Measurements from ENCODE around the gene SFR1. TPM values are rescaled to one million over a fixed set of nuclear protein-coding genes. Genes with fewer than 3 reads are reported as not detected.

The SFR1 gene
- total RNA-seq, 1 donor from 2014 or later: 12.3 TPM

DNA sequence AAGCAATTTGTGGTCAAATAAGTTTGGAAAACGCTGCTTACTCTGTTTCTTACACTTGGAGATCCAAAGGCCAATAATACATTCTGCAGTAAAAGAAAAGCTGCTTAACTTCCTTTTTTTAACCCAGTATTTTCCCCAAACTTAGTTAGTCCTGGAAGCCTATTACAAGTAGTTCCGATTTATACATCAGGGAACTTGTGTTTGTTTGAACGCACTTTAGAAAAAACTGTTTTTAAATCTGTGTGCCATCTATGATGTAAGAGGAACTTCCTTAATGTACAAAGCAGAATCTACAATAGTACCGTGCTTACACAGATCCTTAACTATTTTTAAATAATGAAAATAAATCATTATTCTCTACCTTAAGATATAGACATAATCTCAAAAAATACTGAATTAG lies 23.0 kb downstream of the SFR1 start:
- ATAC-seq (ENCODE audit: low read depth): no peak
- DNase-seq: no peak
- CTCF ChIA-PET: no interaction called here
- peaks cover 15% of the 10 kb centered on the region for H3K27me3 Mint-ChIP-seq
- H3K27ac Mint-ChIP-seq: no peak overlapping the region
- H3K4me1 Mint-ChIP-seq: peaks cover 7% of the 10 kb centered on the region
- H3K4me3 Mint-ChIP-seq: no peak overlapping the region
- POLR2A ChIA-PET: no interaction called here
- H3K36me3 Mint-ChIP-seq (ENCODE audit: low read depth): no peaks in the 10 kb centered on the region
- TF ChIP-seq, protein P1, sequence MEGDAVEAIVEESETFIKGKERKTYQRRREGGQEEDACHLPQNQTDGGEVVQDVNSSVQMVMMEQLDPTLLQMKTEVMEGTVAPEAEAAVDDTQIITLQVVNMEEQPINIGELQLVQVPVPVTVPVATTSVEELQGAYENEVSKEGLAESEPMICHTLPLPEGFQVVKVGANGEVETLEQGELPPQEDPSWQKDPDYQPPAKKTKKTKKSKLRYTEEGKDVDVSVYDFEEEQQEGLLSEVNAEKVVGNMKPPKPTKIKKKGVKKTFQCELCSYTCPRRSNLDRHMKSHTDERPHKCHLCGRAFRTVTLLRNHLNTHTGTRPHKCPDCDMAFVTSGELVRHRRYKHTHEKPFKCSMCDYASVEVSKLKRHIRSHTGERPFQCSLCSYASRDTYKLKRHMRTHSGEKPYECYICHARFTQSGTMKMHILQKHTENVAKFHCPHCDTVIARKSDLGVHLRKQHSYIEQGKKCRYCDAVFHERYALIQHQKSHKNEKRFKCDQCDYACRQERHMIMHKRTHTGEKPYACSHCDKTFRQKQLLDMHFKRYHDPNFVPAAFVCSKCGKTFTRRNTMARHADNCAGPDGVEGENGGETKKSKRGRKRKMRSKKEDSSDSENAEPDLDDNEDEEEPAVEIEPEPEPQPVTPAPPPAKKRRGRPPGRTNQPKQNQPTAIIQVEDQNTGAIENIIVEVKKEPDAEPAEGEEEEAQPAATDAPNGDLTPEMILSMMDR (IDR thresholded peaks at IDR 0.05): no peak
- no peaks in the 10 kb centered on the region for H3K9me3 Mint-ChIP-seq
- intact Hi-C loops (cut with micrococcal nuclease): no loop called here

DNA sequence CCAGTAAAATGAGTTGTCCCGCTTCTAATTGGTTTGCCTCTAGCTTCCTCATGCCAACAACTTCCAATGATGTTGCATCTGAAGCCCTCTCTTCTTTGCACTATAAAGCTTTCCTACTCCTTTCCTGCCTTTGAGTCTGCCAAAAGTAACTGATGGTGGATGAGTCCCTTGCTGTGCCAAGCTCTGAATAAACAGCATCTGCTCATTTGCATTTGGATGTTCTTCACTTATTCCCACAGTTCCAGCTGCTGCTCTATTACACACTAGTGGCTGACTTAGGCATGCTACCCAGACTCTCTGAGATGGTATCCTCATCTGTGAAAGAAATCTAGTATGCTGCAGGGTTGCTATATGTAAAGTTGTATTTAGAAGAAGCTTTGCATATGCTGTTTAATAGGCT lies 24.9 kb downstream of the SFR1 start:
- H3K36me3 Mint-ChIP-seq (ENCODE audit: low read depth): no peaks in the 10 kb centered on the region
- TF ChIP-seq, protein P1 (IDR thresholded peaks at IDR 0.05): no peak
- intact Hi-C loops (cut with micrococcal nuclease): no loop called here
- ChIA-PET CTCF (interaction anchor here (1.2 kb wide), 1 partner anchor 257 kb away, joined by 3 read pairs; no protein-coding TSS in a partner anchor), POLR2A (interaction anchor here (0.6 kb wide), 1 partner anchor 16 kb away, joined by 4 read pairs; no protein-coding TSS in a partner anchor)
- no peak overlapping the region for H3K27ac Mint-ChIP-seq
- H3K4me1 Mint-ChIP-seq: peaks cover 7% of the 10 kb centered on the region
- peaks cover 11% of the 10 kb centered on the region for H3K9me3 Mint-ChIP-seq
- ATAC-seq (ENCODE audit: low read depth) (no peak), DNase-seq (no peak)
- peaks cover 24% of the 10 kb centered on the region for H3K27me3 Mint-ChIP-seq
- no peak overlapping the region for H3K4me3 Mint-ChIP-seq

- intact Hi-C loops (cut with micrococcal nuclease): no loop called here
- ATAC-seq (ENCODE audit: low read depth) (no peak), DNase-seq (no peak)
- Mint-ChIP-seq H3K27ac (no peak overlapping the region), H3K4me3 (no peak overlapping the region), H3K27me3 (peaks cover 31% of the 10 kb centered on the region), H3K36me3 (ENCODE audit: low read depth) (no peaks in the 10 kb centered on the region), H3K4me1 (no peaks in the 10 kb centered on the region), H3K9me3 (peaks cover 19% of the 10 kb centered on the region)
- CTCF ChIA-PET: no interaction called here
- POLR2A ChIA-PET: no interaction called here
- TF ChIP-seq, protein P1 (IDR thresholded peaks at IDR 0.05): no peak
Observed at GRCh38 chr10:104150139-104150538, 28.2 kb downstream of the SFR1 start.

GRCh38 chr10:104151737-104152136 lies 29.8 kb downstream of the SFR1 start:
- ChIA-PET POLR2A (no interaction called here), CTCF (no interaction called here)
- Mint-ChIP-seq H3K36me3 (ENCODE audit: low read depth) (no peaks in the 10 kb centered on the region), H3K27ac (no peak overlapping the region), H3K9me3 (peaks cover 19% of the 10 kb centered on the region), H3K4me1 (no peaks in the 10 kb centered on the region), H3K27me3 (peaks cover 38% of the 10 kb centered on the region), H3K4me3 (no peak overlapping the region)
- ATAC-seq (ENCODE audit: low read depth) (no peak), DNase-seq (no peak)
- TF ChIP-seq, protein P1 (IDR thresholded peaks at IDR 0.05): no peak
- intact Hi-C loops (cut with micrococcal nuclease): no loop called here

DNA sequence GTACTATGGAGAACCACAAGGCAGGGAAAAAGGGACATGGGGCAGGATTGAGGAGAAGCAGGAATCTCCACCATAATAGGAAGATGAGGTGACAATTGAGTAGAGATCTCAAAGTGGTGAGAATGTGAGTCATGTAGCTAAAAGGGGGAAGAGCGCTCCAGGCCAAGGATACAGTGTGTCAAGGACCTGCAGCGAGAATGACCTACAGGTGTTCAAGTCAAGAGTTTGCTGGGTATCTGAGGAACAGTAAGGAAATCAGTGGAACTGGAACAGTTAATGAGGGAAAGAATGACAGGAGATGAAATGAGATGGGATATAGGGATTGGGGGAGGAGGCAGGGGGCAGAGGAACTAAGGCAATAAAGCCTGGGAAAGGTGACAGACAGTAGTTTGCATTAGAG lies 33.6 kb downstream of the SFR1 start:
- Mint-ChIP-seq H3K4me1 (no peaks in the 10 kb centered on the region), H3K36me3 (ENCODE audit: low read depth) (no peaks in the 10 kb centered on the region), H3K4me3 (no peak overlapping the region), H3K9me3 (peaks cover 13% of the 10 kb centered on the region), H3K27ac (no peak overlapping the region), H3K27me3 (peaks cover 38% of the 10 kb centered on the region)
- DNase-seq (no peak), ATAC-seq (ENCODE audit: low read depth) (no peak)
- POLR2A ChIA-PET: no interaction called here
- intact Hi-C loops (cut with micrococcal nuclease): no loop called here
- CTCF ChIA-PET: no interaction called here
- TF ChIP-seq, protein P1 (IDR thresholded peaks at IDR 0.05): no peak
